HG03108 (cell line): ENCODE data around the gene LCN2.
"Not testable (repeated sequence)": the region's sequence is repeated elsewhere in the genome, so short reads cannot be mapped to it uniquely, and the experiment has no call there.

Experiments used
- ATAC-seq: cut with Tn5 transposase; IDR thresholded peaks from one replicate; pipeline ENCODE4 v1.9.1; 2021; ENCODE audit warnings: moderate library complexity; ENCODE audit not compliant: unreplicated experiment

LCN2 gene

GRCh38 chr9:128127568-128127989 lies 21.7 kb upstream of the LCN2 start, which contains the start of gene PTGES2:
Gene PTGES2, minus strand, starts transcription at chr9:128127729. Its CDS starts 12 bp downstream, at chr9:128127717.
- ATAC-seq: peak; percentile 62

- ATAC-seq: peak; percentile 55
Measured at GRCh38 chr9:128127990-128128835, 21.0 kb upstream of the LCN2 start.

GRCh38 chr9:128128836-128129590 lies 20.2 kb upstream of the LCN2 start:
- ATAC-seq: no peak

GRCh38 chr9:128129976-128130590 lies 19.2 kb upstream of the LCN2 start:
- not testable (repeated sequence) for ATAC-seq

GRCh38 chr9:128130651-128131050 lies 18.6 kb upstream of the LCN2 start:
- not testable (repeated sequence) for ATAC-seq

- not testable (repeated sequence) for ATAC-seq
Measured at GRCh38 chr9:128131346-128131745, 17.9 kb upstream of the LCN2 start.

- not testable (repeated sequence) for ATAC-seq
Measured at GRCh38 chr9:128132139-128132538, 17.1 kb upstream of the LCN2 start.

- not testable (repeated sequence) for ATAC-seq
Measured at GRCh38 chr9:128135561-128135960, 13.7 kb upstream of the LCN2 start.

- no peak for ATAC-seq
Measured at GRCh38 chr9:128136816-128137793, 12.1 kb upstream of the LCN2 start.

- no peak for ATAC-seq
Measured at GRCh38 chr9:128138001-128138400, 11.3 kb upstream of the LCN2 start.

- no peak for ATAC-seq
Measured at GRCh38 chr9:128139621-128140020, 9.6 kb upstream of the LCN2 start.

GRCh38 chr9:128141604-128142003 lies 7.6 kb upstream of the LCN2 start:
- ATAC-seq: no peak

- no peak for ATAC-seq
Measured at GRCh38 chr9:128142061-128142460, 7.2 kb upstream of the LCN2 start.

GRCh38 chr9:128142596-128142995 lies 6.7 kb upstream of the LCN2 start:
- ATAC-seq: no peak

- no peak for ATAC-seq
Measured at GRCh38 chr9:128143525-128144238, 5.6 kb upstream of the LCN2 start.

GRCh38 chr9:128144239-128145181 lies 4.7 kb upstream of the LCN2 start:
- no peak for ATAC-seq

- ATAC-seq: no peak
Measured at GRCh38 chr9:128145536-128145935, 3.7 kb upstream of the LCN2 start.

GRCh38 chr9:128145951-128146351 lies 3.3 kb upstream of the LCN2 start:
- no peak for ATAC-seq
